Activated CD8-positive, alpha-beta memory T cell treated with anti-CD3 and anti-CD28 coated beads for 36 hours (primary cell): ENCODE results near the gene COL4A2. TPM values are rescaled to one million over a fixed set of nuclear protein-coding genes. Genes with fewer than 3 reads are reported as not detected.

ENCODE experiments used
- CTCF ChIA-PET: fragments of 350-600 bp; sonication (Branson Sonifier 250); formaldehyde crosslinking; loops from one replicate; lab custom pipeline; 2021; ENCODE audit warnings: antibody characterized with exemption; lab: Charles Lee
- POLR2A ChIA-PET: fragments of 350-600 bp; sonication (Branson Sonifier 250); formaldehyde crosslinking; loops from one replicate; lab custom pipeline; 2021; ENCODE audit warnings: antibody characterized with exemption; lab: Charles Lee
- total RNA-seq, 2 experiments: library from RNA; stranded (reverse); gene quantifications; one replicate each; pipeline ENCODE4 v1.2.3, GENCODE V29; 2021

The COL4A2 gene
- total RNA-seq = not detected

DNA sequence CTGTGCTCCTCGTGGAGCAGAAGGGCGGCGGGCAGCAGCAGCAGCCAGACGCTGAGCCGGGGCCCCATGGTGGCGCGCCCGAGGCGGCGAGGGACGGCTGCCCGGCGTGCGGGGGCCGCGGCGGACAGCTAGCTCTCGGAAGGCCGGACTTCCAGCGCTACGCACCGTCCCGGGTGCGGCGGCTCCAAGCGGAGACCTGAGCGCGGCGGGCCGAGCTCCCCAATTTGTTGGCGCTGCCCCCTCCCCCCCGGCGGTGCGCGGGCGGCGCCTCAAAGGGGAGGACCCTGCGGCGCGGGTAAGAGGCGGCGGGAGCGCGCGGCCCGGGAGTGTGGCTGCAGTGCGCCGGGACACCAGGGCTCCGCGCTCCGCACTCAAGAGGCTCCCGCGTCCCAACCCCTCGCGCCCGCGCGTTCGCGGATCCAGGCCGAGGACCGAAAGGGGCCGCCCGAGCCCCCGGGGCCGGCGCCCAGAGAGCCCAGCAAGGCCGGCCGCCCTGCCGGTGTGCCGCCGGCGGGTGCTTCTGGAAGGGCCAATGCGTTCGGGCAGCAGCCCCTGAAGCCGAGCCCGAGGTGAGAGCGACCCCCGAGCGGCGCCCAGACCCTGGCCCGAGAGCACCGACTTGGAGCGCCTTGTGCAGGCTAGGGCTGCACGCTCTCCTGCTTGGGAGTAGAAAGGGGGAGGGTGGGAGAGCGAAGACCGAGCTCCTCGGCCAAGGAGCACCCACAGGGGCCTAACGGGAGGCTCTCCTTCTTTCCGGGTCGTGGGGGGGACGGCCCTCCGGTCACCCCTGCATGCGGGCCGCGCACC, at the start of gene COL4A2, which contains the start of gene COL4A1:
Gene COL4A2 (plus strand): TSS at position 325 of the 807 bp plus-strand sequence. CDS start 620 bp downstream, outside the sequence.
Gene COL4A1 (minus strand): TSS at position 198 of the 807 bp plus-strand sequence. CDS start 130 bp downstream, at position 68.
- POLR2A ChIA-PET = no interaction called here
- CTCF ChIA-PET = no interaction called here

DNA sequence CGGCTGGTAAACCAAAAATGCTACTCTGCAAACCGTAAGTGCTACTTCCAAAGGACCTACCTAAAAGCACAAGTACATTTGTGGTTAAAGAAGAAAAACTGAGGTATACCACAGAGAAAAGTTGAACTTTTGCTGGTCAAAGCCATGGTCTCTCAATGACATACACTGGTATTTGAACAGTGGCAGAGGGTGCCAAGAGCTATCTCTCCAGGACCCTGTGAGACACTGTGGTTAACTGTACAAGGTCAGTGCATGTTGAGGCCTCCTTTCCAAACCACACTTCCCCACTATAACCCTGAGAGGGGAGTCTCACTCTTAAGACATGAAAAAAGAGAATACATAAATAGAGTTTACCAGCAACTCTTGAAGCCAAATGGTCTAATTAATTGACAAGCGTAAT, 49.7 kb upstream of the COL4A2 start:
- ChIA-PET CTCF (no interaction called here), POLR2A (no interaction called here)

DNA sequence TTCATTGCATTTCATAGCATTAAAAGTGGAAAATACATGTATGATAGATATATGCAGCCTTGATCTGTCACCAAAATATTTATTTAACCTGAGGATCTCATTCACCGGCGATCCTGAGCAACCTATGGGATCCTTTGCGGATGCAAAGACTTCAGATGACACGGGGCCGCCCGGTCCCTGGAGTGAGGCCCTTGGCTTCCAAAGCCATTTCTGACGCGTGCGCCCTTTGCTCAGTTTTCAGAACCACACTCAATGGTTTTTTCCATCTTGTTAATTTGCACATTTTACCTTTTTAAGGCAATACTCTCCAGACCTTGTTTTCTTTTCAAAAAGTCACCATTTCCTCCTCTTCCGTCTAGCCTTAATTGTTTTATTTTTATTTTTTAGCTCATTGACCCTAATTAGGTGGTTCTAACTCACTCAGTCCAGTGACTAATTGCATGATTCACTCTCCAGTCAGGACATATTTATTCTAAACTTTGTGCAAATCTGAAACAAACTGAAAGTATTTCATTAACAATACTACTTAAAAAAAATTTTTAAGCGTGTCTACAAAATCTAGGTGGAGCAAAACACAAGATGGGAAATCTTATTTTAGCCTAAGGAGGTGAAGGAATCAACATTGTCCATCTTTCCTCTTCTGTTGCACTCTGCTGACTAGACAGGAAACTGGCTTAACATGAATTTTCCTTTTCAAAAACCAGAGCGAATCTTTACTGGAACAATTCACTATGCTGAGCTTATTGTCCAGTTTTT, 48.0 kb upstream of the COL4A2 start:
- CTCF ChIA-PET = no interaction called here
- POLR2A ChIA-PET = no interaction called here

DNA sequence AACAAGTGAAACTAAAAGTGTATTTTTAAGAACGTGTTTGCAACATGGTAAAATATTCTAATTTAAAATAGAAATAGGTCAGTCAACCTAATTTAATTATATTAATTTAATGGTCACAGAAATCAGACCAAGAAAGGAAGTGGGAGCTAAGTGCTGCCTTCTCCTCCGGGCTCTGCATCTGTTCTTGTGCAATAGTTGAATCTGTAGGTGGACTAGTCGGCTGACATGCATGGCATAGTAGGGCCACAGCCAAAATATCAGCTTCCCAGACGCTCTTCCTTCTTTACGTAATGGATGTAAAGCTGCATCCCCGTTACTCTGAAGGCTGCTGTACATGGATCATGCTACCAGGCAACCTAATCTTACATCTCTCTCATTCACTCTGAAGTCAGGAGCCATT, 47.4 kb upstream of the COL4A2 start:
- ChIA-PET POLR2A (no interaction called here), CTCF (no interaction called here)

DNA sequence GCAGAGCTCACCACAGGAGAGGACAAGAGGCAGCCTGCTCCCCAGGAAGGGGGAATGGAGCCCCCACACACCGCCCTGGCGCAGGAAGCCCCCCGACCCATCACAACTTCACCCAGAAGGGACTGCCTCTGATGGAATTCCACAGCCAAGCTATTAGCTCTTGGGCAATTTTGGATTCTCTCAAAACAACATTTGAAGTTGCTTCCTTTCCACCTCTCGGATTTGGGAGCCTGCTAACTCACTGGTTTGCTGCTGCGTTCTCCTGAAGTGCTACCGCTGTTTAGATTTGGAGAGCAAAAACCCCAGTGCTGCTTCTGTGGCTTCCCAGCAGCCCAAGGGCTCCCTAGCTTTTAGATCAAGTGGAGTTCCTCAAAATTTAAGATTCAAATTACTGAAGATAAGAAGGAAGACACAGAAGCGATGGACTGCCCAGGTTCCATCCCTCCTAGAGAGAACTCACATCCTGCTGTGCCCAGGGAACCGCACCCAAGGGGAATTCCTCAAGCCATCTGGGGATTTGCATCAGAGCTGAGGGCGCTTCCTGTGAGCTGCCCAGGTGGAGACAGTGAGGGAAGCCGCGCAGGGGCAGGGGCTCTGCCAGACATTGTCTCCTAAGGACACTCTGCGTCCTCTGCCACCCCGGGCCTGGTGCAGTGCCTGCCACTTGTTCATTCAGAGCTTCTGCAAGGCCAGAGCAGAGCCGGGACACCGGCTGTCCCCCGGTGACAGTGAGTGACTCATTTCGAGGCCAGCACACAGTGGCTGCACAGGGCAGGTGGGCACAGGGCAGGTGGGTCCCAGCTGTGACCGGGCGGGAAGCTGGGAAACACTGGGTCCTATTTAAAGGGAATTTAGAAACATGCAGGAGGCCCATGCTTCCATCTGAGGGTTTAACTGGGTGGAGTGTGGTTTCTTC, 45.7 kb upstream of the COL4A2 start:
- POLR2A ChIA-PET = no interaction called here
- CTCF ChIA-PET = no interaction called here

DNA sequence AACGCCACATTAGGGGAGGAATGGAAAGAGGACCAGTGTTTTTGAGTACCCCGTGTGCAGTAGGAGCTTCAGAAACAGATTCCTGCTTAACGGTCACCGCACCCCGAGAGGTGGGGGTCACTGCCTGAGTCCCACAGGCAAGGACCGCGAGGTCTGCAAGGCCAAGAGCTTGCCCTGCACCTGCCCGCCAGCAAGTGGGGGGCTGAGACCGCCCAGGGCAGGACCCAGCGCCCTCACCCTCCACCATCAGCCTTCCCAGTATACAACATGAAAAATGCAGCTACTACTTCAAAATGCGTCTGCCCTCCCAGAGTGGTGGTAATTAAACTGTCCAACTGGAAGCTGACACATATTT, 45.0 kb upstream of the COL4A2 start:
- ChIA-PET CTCF (no interaction called here), POLR2A (no interaction called here)

DNA sequence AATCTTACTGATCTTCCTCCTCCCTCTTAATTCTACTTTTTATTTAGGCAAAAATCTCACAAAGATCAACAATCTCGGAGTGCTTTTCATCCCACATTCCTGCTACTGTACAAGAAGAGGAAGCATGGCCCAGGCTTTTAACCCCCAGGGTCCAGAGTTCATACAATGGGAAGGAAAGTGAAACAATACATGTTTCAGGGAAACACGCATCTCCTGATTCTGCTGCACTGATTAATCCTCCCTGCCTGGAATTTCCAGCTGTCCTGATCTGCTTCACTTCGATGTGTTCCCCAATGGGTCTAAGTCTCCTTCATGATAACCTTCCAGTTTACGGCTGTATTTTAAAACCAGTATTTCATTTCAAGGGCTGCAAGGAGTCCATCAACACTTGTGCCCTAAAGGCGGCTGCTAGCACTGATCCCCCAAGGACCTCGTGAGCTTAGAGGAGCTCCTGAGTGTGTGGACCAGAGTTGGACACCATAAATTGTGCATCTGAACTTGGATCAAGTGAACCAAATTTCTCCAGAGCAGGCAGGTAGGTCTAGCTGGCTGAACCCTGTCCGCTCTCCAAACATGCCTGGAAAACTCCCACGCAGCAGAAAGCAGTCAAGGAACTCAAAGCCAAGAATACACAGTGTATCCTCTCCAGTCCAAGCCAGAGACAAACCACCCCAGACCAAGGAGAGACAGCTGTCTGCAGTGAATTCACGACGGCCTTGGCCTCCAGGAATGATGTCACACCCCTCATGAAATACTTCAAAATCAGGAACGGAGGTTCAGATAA, 44.4 kb upstream of the COL4A2 start:
- POLR2A ChIA-PET = no interaction called here
- CTCF ChIA-PET = no interaction called here

DNA sequence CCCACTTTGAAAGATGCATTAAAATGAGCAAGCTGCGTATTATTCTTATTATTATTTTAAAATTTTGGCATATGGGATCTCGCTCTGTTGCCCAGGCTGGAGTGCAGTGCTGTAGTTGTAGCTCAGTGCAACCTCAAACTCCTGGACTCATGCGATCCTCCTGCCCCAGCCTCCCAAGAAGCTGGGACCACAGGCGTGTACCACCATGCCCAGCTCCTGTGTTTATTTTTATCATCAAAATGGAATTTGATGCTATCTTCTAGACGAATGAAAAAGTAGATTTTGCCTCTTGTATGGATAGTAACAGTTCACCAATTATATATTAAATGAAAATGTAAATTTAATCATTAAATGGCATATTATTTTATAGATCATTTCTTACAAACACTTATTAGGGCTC, 43.7 kb upstream of the COL4A2 start:
- ChIA-PET POLR2A (no interaction called here), CTCF (no interaction called here)

DNA sequence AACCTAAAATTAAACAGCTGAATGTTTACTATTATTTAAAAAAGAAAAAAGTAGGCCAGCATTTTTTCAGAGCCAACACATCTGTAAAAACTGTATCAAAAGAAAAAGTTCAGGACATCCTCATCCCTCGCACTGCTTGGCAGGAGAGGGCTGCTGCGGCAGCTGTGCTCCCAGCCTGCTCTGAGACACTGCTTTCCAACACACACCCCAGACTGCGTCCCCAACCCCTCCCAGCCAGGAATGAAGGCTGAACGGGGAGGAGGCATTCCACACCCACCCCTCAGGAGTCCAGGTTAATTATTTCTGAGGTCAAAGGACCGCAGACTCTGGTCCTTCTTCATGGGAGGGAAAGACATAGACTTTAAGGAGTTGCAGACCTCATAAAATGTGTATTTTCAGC, 43.2 kb upstream of the COL4A2 start:
- ChIA-PET POLR2A (no interaction called here), CTCF (no interaction called here)

DNA sequence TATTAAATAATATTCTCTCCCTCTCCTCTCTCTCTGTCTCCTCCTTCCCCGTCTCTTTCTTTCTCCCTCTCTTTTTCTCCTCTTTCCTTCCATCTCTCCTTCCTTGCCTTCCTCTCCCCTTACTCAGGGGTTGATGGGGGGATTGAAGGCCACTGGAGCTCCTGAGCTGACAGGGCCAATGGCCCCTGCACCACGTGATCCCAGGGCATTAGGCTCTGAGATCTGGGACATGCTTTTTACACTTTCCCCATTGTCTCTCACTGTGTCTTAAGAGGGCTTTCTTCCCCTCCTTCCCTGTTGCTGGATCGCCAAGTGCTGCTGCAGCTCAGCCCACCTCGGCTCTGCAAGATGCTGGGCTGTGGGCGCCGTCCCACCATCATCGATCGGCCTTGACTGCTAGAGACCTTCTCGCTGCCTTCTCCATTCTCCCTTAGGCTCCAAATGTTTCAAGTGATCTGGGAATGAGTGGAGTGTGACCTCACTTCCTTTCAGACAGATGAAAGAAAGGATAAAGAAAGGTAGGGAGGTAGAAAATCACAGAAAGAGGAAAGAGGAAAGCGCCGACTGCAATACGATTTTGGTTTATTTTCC, 42.3 kb upstream of the COL4A2 start:
- POLR2A ChIA-PET = no interaction called here
- CTCF ChIA-PET = no interaction called here

DNA sequence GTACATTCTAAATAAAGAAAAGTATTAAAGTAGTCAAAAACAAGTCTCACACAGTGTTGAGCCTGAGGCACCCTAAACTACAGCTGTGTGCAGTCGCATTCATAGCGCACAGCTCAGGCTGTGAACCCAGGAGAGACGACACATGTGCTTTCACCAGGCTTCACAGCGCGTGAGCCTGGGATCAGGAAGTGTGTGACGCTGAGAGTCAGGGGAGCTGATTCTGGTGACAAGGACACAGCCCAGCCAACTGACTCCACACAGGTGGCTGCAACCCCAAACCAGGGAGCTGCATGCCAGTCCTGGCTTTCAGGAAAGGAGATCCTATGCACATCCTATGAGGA, 41.8 kb upstream of the COL4A2 start:
- CTCF ChIA-PET = no interaction called here
- POLR2A ChIA-PET = no interaction called here

DNA sequence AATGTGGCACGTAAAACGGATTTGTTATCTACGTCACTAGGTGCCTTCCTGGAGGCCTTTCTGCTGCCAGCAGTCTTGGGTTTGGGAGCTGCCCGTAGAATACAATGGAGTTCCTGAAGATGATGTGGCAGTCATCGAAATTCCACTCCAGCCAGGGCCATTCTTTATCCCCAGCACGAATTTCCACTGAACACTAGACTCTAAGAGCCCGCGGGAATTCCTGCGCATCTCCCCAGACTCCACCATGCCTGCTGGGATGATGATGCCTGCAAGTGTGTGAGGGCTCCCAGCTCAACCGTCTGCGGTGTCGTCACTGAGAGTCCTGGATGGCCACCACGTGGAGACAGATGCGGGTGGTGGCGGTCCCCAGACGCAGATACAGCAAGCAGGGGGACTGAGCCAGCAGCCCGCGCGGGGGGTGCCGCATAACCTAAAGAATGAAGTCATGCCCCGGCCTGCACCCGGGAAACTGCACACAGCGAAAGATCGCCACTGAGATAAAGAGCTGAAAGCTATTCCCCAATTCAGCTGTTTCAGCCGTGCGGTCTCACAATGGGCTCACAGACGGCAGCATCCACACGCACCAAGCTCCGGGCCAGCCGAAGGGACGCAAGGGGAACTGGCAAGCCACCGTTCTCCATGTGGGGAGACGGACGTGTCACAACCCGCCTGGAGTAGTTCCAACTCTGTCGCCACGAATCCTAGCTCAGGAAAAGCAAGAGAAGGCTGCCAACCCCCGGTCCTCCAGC, 41.2 kb upstream of the COL4A2 start:
- ChIA-PET POLR2A (no interaction called here), CTCF (no interaction called here)

DNA sequence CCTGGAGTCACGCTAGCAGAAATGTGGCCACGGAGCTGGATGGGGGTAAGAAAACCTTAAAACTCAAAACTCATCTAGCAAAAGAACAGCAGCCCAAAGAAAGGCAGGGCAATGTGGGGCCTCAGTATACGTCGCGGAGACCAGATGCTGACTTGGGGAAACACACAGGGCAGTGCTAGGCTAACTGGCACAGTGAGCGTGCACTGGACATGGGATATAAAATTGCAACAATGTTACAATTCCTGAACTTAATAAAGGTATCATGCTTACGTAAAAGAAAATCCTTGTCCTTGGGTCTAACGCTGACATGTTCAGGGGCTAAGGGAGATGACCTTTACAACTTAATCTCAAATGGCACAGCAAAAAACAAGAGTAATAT, 40.7 kb upstream of the COL4A2 start:
- ChIA-PET POLR2A (no interaction called here), CTCF (no interaction called here)

DNA sequence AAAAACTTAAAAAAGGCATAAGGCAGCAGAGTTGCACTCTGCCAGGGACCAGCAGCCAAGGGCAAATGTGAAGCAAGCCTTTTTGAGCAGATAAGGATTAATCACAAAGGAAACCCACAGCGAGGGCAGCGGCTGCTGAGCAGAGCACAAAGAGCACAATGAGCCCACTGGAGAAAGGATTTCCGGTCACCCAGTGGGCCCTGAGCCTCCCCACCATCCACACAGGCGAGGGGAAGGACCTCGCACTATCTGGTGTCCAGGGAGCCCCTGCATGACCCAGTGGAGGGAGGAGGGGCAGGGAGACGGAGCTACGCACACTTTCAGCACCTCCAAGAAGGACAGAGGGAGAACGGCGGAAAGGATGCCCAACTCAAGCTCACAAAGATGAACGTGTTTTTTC, 40.1 kb upstream of the COL4A2 start:
- CTCF ChIA-PET = no interaction called here
- POLR2A ChIA-PET = no interaction called here

DNA sequence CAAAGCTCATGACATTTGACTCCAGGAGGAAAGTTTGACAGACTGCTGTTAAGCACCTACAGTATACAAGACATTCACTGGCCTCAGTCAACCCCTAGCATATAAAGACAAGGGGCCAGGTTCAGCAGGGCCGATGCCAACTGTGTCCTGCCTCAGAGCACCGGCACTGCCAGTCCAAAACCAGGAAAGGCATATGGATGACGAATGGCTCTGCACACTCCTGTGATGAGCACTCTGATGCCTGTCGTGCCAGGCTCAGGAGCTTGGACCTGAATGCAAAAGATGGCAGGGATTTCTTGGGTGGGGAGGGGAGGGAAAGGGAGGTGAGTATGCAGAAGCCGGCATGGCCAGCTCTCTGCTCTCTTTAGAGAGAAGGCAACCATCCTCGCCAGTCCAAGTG, 39.0 kb upstream of the COL4A2 start:
- POLR2A ChIA-PET = no interaction called here
- CTCF ChIA-PET = no interaction called here

DNA sequence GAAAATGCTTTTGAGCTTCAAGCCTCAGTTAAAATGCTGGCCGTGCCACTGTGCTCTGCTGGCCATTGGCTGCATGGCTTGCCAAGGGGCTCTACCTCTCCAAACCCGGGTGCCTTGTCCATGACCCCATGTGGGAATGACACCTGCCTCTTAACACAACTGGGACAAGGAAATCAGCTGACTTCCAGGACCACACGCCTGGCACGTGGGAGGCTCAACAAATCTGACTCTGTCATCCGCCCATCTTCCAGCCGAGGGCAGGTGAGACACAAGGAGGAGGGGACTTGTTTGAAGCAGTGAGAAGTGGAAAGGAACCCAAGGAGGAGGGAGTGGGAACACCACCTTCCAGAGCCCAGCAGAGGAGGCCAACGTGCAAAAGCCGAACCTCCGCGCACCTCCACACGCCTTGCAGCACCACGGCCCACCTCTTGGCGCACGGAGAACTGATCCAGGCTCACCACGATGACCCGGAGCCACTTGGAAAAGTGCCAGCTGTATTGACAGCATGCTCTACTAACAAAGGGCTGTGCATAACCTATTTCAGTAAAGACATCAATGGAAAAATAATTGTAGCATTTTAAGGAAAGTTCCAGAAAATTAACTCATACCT, 38.4 kb upstream of the COL4A2 start:
- ChIA-PET CTCF (no interaction called here), POLR2A (no interaction called here)

DNA sequence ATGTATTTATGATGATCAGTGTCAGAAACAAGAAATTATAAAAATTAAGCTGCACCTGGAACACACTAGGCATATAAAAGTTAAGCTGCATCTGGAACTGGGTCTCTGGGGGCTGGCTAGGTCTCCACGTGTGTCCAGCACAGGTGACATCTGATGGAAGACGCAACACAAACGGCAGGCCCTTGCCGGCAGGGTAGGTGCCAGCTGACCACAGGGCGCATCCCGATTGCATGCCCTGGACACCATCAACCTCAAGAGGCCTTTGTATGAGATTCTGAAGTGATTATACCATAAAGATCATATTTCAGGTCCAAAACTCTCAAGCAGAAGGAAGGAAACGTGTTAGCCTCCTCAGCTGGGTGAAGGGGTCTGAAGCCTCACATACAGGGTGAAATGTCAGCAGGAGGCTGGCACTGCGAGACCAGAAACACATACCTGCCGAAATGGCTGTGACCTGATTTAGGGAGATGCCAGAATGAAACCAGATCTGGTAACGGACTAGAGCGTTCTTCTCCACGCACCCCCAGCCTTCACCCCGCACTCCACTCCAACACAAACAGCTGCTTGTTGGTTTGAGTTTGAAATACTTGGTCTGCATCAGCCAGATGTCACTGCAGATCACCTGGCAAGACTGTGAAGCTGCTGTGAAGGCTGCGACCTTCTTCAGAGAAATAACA, 37.4 kb upstream of the COL4A2 start:
- ChIA-PET CTCF (no interaction called here), POLR2A (no interaction called here)

DNA sequence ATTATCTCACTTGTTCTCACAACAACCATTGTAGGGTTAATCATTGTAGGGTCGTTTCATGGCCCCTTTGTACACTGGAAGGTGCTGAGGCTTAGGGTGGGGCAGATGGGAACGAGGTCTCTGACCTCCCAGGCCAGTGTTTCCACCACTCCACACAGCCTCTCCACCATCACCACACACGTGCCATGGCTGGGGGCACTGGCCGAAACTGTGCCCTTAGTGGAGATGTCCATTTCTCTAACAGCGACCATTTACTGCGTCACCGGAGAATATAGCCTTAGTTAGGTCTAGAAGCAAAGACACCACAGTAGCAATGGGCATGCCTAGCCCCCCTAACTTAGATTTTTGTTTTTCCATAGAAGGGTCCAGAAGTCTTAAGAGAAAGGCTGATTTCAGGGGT, 36.6 kb upstream of the COL4A2 start:
- POLR2A ChIA-PET = no interaction called here
- CTCF ChIA-PET = no interaction called here
